Spleen (tissue), 11 donors: ENCODE results near the gene LAYN. TPM values are rescaled to one million over a fixed set of nuclear protein-coding genes. Genes with fewer than 3 reads are reported as not detected.

Source experiments
- DNase-seq: peaks from one replicate; pipeline ENCODE4 v3.0.0-alpha.2; 2020
- H3K27ac ChIP-seq, 8 donors: fragments of 200-600 bp; sonication (generic) in 7 of 8; 1 replicate in 4 of 8; 2 replicates in 4 of 8; pipeline versions ENCODE4 v1.5.0 to v1.8.0; 2016 to 2021; ENCODE audit warnings: inconsistent platforms in 4 of 8, mild to moderate bottlenecking in 4 of 8, moderate library complexity in 1 of 8
- H3K27me3 ChIP-seq, 7 donors: fragments of 200-600 bp; sonication (generic) in 6 of 7; replicated peaks in 1 of 7; 1 replicate in 4 of 7; 2 replicates in 3 of 7; pipeline versions ENCODE4 v1.5.0 to v1.8.0; 2016 to 2021; ENCODE audit warnings: inconsistent platforms in 3 of 7, mild to moderate bottlenecking in 1 of 7
- H3K36me3 ChIP-seq, 6 donors: fragments of 200-600 bp; sonication (generic) in 5 of 6; 1 replicate in 4 of 6; 2 replicates in 2 of 6; pipeline versions ENCODE4 v1.5.0 to v1.8.0; 2016 to 2021; ENCODE audit warnings: inconsistent platforms in 2 of 6
- H3K4me1 ChIP-seq, 6 donors: fragments of 200-600 bp; sonication (generic) in 5 of 6; 1 replicate in 3 of 6; 2 replicates in 3 of 6; pipeline versions ENCODE4 v1.5.0 to v1.8.0; 2016 to 2021; ENCODE audit warnings: inconsistent platforms in 3 of 6
- H3K4me3 ChIP-seq, 8 donors: fragments of 200-600 bp; sonication (generic) in 7 of 8; 1 replicate in 4 of 8; 2 replicates in 4 of 8; pipeline versions ENCODE4 v1.5.0 to v1.8.0; 2016 to 2021; ENCODE audit warnings: inconsistent platforms in 4 of 8, mild to moderate bottlenecking in 4 of 8, moderate library complexity in 2 of 8
- H3K9me3 ChIP-seq, 8 donors: fragments of 200-600 bp; sonication (generic) in 7 of 8; 1 replicate in 4 of 8; 2 replicates in 4 of 8; pipeline versions ENCODE4 v1.5.0 to v1.8.0; 2016 to 2021; ENCODE audit warnings: inconsistent platforms in 4 of 8
- CTCF ChIP-seq, 11 experiments: fragments of 200-600 bp in 7 of 11; fragments of 450-650 bp in 4 of 11; sonication (generic) in 4 of 11; IDR thresholded peaks in 8 of 11; conservative IDR thresholded peaks in 3 of 11; 1 replicate in 7 of 11; 2 replicates in 4 of 11; pipeline versions ENCODE4 v1.4.0 to v1.8.0; 2016 to 2021; ENCODE audit warnings: antibody characterized with exemption in 11 of 11, inconsistent platforms in 4 of 11, mild to moderate bottlenecking in 1 of 11
- POLR2A ChIP-seq, 3 donors: fragments of 450-650 bp; IDR thresholded peaks; one replicate each; pipeline ENCODE4 v1.5.1; 2017; ENCODE audit warnings: antibody characterized with exemption in 3 of 3, mild to moderate bottlenecking in 1 of 3
- POLR2AphosphoS5 ChIP-seq, 3 donors: sonication (generic); formaldehyde crosslinking; IDR thresholded peaks; one replicate each; pipeline ENCODE4 v1.5.1; 2017; ENCODE audit warnings: antibody characterized with exemption in 3 of 3
- WGBS, 5 donors: extraction: QIAGEN DNeasy Blood & Tissue Kit in 3 of 5; methylation state at CpG; one replicate each; pipeline versions ENCODE4 v1.1.5 to v1.1.7; 2013 to 2018; 5-methylcytosine and 5-hydroxymethylcytosine counted together
- intact Hi-C: fragments of 100-400 bp; cut with DNase I; formaldehyde crosslinking; loops from one replicate; pipeline ENCODE4 v1.15.0; 2023; ENCODE audit warnings: low total_unique reads
- polyA plus RNA-seq, 3 donors: library from polyadenylated mRNA; stranded (reverse); fragments of 200-250 nt; gene quantifications; one replicate each; pipeline ENCODE4 v1.2.1, GENCODE V29; 2013
- total RNA-seq, 7 donors: library from RNA; depleted of rRNA in 3 of 7; stranded (reverse); fragments of >200 nt in 3 of 7; fragmentation: NEBNext Ultra II Directional in 4 of 7; extraction: Animal tissue kit (Norgen Biotek cat#: 25700) in 4 of 7; gene quantifications; one replicate each; pipeline versions ENCODE4 v1.1.0 to v1.2.1, GENCODE V29; 2016 to 2021
- donor health status: healthy with polysubstance abuse.
- donor health status: DM: no; HTN: no; CAD: no; lungs with moderate emphysema.
- donor health status: DM: no; HTN: no; CAD: no.
- donor health status: Bipolar disorder and iron deficiency.
- donor health status: healthy.
- donor health status: DM: no; HTN: no; CAD: no.
- donor health status: DM: yes; HTN: yes; CAD: no.

Gene LAYN
- total and polyA plus RNA-seq, 10 donors: 3.1 to 14.7 (median 10.0) TPM

GRCh38 chr11:111582881-111583280 lies 42.4 kb downstream of the LAYN start:
- intact Hi-C loops: no loop called here
- Histone ChIP-seq H3K27me3 (no peaks in the 10 kb centered on the region), H3K27ac (no peak overlapping the region), H3K4me3 (no peak overlapping the region), H3K4me1 (no peaks in the 10 kb centered on the region), H3K9me3 (no peaks in the 10 kb centered on the region), H3K36me3 (no peaks in the 10 kb centered on the region)
- TF ChIP-seq POLR2AphosphoS5 (IDR thresholded peaks at IDR 0.05) (no peak), CTCF (IDR thresholded peaks at IDR 0.05 in 8 of 11, conservative IDR thresholded peaks at IDR 0.05 in 3 of 11) (no peak), POLR2A (IDR thresholded peaks at IDR 0.05) (no peak)
- DNase-seq: no peak
- WGBS, 5 donors: 73 to 83% (median 78%) methylated on average over 4 of the region's 4 CpGs

DNA sequence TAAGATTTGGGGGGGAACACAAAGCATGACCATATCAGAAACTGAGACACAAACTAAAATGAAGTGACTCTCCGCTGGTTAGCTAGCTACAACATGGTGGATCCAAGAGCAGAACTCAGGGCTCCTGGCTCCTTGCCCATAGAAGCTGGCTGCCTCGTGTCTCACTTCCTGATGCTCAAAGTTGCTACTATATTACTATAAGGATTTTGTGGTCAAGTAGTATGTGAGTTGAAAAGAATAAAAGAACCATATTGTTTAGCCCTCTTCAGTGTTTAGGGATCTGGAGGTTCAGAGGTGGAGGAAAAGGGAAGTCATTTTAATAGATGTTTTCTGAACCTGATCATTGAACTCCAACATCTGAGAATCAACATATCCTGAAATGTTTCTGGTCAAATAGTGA lies 44.9 kb downstream of the LAYN start:
- TF ChIP-seq POLR2A (IDR thresholded peaks at IDR 0.05): no peak
- no peaks in the 10 kb centered on the region for H3K4me1 ChIP-seq
- H3K9me3 ChIP-seq: no peaks in the 10 kb centered on the region
- H3K4me3 ChIP-seq: no peak overlapping the region
- 41 to 44% (median 42%) methylated on average over 2 of the region's 2 CpGs for WGBS, 5 donors
- no peaks in the 10 kb centered on the region for H3K27me3 ChIP-seq
- no peaks in the 10 kb centered on the region for H3K36me3 ChIP-seq
- intact Hi-C loops: loop anchor here (5.0 kb wide), 1 partner anchor 257 kb away; no protein-coding TSS in a partner anchor
- no peak for DNase-seq
- no peak overlapping the region for H3K27ac ChIP-seq

DNA sequence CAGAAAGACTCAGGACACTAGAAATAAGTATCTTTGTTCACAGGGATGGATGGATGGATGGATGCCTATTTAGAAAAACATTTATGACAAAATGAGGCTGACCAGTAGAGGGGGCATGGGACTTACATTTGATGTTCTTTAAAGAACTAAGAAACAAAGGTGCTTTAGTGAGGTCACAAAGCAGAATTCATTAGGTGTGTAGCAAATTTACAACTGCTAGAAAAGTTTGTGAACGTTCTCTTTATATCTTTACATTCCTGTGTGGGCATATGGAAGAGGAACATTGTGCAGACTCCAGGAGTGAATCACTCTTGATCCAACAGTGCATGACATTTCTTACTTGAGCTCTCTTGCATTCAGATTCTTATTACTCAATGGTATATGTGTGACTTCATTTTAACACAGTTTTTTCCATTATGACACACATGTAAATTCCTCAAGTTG lies 45.9 kb downstream of the LAYN start:
- Histone ChIP-seq H3K4me3 (no peak overlapping the region), H3K27ac (no peak overlapping the region), H3K36me3 (no peaks in the 10 kb centered on the region), H3K27me3 (no peaks in the 10 kb centered on the region), H3K9me3 (no peaks in the 10 kb centered on the region), H3K4me1 (no peaks in the 10 kb centered on the region)
- intact Hi-C loops: loop anchor here (5.0 kb wide), 1 partner anchor 256 kb away; no protein-coding TSS in a partner anchor
- 21 to 40% (median 32%) methylated on average over 1 of the region's 1 CpG for WGBS, 5 donors
- no peak for DNase-seq
- TF ChIP-seq POLR2AphosphoS5 (IDR thresholded peaks at IDR 0.05) (no peak), POLR2A (IDR thresholded peaks at IDR 0.05) (no peak), CTCF (IDR thresholded peaks at IDR 0.05 in 8 of 11, conservative IDR thresholded peaks at IDR 0.05 in 3 of 11) (peak in 9 of 11 experiments; percentile 31 to 57 (median 49))

GRCh38 chr11:111589114-111589513 lies 48.6 kb downstream of the LAYN start:
- H3K27me3 ChIP-seq: no peaks in the 10 kb centered on the region
- H3K36me3 ChIP-seq: no peaks in the 10 kb centered on the region
- WGBS, 5 donors: 74 to 84% (median 80%) methylated on average over 2 of the region's 2 CpGs
- intact Hi-C loops: loop anchor here (5.0 kb wide), 1 partner anchor 253 kb away; no protein-coding TSS in a partner anchor
- no peak for DNase-seq
- H3K4me1 ChIP-seq: no peaks in the 10 kb centered on the region
- H3K9me3 ChIP-seq: no peaks in the 10 kb centered on the region
- TF ChIP-seq POLR2A (IDR thresholded peaks at IDR 0.05) (no peak), CTCF (IDR thresholded peaks at IDR 0.05 in 8 of 11, conservative IDR thresholded peaks at IDR 0.05 in 3 of 11) (no peak), POLR2AphosphoS5 (IDR thresholded peaks at IDR 0.05) (no peak)
- H3K27ac ChIP-seq: no peak overlapping the region
- H3K4me3 ChIP-seq: no peak overlapping the region
